ENCODE measurements around the gene LYST.
"Not testable (repeated sequence)": the region's sequence is repeated elsewhere in the genome, so short reads cannot be mapped to it uniquely, and the experiment has no call there.

LYST gene, protein sequence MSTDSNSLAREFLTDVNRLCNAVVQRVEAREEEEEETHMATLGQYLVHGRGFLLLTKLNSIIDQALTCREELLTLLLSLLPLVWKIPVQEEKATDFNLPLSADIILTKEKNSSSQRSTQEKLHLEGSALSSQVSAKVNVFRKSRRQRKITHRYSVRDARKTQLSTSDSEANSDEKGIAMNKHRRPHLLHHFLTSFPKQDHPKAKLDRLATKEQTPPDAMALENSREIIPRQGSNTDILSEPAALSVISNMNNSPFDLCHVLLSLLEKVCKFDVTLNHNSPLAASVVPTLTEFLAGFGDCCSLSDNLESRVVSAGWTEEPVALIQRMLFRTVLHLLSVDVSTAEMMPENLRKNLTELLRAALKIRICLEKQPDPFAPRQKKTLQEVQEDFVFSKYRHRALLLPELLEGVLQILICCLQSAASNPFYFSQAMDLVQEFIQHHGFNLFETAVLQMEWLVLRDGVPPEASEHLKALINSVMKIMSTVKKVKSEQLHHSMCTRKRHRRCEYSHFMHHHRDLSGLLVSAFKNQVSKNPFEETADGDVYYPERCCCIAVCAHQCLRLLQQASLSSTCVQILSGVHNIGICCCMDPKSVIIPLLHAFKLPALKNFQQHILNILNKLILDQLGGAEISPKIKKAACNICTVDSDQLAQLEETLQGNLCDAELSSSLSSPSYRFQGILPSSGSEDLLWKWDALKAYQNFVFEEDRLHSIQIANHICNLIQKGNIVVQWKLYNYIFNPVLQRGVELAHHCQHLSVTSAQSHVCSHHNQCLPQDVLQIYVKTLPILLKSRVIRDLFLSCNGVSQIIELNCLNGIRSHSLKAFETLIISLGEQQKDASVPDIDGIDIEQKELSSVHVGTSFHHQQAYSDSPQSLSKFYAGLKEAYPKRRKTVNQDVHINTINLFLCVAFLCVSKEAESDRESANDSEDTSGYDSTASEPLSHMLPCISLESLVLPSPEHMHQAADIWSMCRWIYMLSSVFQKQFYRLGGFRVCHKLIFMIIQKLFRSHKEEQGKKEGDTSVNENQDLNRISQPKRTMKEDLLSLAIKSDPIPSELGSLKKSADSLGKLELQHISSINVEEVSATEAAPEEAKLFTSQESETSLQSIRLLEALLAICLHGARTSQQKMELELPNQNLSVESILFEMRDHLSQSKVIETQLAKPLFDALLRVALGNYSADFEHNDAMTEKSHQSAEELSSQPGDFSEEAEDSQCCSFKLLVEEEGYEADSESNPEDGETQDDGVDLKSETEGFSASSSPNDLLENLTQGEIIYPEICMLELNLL (N-terminal part only)

GRCh38 chr1:235866205-235866912 is at the start of gene LYST:
Gene LYST (minus strand): TSS chr1:235866906. CDS start chr1:235830417, 36,489 bp downstream.
- peak; percentile 76 to 78 for DNase-seq

- DNase-seq = not testable (repeated sequence)
Observed at GRCh38 chr1:235915489-235915888, 48.8 kb upstream of the LYST start.

- DNase-seq = no peak
Observed at GRCh38 chr1:235913311-235913710, 46.6 kb upstream of the LYST start.

GRCh38 chr1:235911876-235912275 is 45.2 kb upstream of the LYST start:
- no peak for DNase-seq

DNA sequence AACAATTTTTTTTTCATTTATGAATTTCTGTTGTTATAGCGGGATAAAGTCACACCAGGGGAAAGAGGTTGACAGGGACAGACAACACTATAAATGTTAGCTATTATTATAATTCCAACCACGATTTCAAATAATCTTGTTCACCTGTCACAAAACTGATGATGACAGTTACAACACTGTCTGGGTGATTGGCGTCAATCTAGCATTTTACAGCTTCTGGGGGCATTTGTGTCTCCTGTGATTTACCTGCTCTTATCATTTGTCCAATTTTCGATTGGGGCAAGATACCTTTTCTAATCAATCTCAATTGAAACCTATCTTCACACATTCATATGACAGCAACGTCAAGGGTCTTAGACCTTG is 44.6 kb upstream of the LYST start:
- DNase-seq = no peak

- no peak for DNase-seq
Observed at GRCh38 chr1:235910357-235911299, 43.9 kb upstream of the LYST start.

- DNase-seq = no peak
Observed at GRCh38 chr1:235908742-235909520, 42.2 kb upstream of the LYST start.

DNA sequence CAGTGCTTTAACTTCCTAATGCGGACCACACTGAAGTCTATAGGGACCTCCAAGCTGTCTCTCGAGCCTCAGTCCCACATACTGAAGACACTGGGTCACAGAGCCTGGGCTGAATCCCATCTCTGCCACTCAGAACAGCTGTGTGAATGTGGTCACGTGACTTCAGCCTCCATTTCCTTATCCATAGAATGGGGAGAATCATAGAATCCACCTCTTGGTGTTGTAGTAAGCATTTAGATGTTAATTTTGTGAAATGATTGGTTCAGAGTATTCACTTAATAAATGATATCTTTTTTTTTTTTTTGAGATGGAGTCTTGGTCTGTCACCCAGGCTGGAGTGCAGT is 41.2 kb upstream of the LYST start:
- DNase-seq = no peak

- DNase-seq = no peak
Observed at GRCh38 chr1:235907187-235907896, 40.6 kb upstream of the LYST start.

- no peak for DNase-seq
Observed at GRCh38 chr1:235906436-235906835, 39.7 kb upstream of the LYST start.

- not testable (repeated sequence) for DNase-seq
Observed at GRCh38 chr1:235903809-235904208, 37.1 kb upstream of the LYST start.

DNA sequence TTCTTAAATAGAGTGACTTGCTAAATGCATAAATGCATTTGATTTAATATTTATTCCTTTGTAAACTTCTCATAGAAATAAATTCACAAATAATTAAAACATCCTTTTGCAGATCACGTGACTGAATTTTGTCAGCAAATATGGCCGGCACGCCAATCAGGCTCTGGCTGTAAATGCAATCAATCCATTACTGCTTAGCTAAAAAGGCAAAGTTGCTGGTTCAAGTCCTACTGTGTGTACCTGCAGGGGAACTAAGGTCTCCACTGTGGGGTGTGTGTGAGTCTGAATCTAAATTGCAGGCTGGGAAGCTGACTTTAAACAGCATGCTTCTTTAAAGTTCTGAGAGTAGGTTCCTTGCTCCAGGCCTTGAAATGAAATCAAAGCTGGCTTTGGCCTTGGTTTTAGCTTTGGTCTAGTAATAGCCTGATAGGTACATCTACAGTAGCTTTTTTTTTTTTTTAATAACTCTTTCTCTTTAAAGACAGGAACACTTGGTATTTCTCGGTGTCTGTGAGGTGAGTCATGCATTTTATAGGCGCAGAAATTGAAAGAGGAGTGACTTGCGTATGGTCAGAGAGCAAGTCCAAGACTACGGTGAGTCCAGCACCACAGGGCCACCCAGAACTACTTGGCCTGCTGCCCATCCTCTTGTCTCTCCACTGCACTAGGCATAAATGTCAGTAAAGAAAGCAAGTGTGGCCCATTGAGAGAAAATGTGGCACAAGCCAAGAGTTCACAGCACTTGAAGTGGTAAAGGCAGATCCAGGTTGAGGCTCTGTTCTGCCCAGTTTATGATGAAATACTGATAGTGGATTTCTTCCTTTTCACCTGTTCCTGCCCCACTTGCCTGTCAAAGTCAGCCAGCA is 36.2 kb upstream of the LYST start:
- no peak for DNase-seq

- DNase-seq = no peak
Observed at GRCh38 chr1:235901461-235901860, 34.8 kb upstream of the LYST start.

DNA sequence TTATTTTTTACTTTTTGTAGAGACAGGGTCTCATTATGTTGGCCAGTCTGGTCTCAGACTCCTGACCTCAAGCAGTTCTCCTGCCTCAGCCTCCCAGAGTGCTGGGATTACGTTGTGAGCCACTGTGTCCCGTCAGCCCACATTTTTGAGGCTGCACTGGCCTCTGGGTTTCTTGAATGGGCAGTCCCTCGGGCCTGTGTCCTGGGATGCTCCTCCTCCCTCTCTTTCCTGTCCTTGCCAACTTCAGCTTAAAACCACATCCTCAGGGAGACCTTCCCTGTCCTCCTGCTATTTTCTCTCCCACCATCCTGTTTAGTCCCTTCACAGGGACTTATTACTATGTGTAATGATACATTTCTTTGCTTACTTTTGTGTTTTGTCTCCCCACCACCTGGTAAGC is 31.4 kb upstream of the LYST start:
- no peak for DNase-seq

DNA sequence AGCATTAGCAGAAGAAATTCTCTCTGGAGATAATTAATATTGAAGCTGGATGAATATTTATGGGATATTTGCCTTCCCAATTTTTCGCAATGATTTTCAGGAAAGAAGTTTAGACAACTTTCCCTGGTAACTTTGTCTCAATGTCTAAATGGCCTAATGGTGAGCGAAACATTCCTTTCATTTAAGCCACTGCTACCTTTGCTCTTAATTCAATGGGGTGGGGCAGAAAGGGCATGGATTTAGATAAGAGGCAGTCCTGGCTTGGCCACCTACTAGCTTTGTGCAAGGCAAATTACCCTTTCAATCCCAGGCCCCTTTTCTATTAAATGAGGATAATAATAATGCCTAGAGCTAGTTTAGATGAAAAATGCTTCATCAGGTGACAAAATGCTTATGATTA is 27.1 kb upstream of the LYST start:
- DNase-seq = no peak

DNA sequence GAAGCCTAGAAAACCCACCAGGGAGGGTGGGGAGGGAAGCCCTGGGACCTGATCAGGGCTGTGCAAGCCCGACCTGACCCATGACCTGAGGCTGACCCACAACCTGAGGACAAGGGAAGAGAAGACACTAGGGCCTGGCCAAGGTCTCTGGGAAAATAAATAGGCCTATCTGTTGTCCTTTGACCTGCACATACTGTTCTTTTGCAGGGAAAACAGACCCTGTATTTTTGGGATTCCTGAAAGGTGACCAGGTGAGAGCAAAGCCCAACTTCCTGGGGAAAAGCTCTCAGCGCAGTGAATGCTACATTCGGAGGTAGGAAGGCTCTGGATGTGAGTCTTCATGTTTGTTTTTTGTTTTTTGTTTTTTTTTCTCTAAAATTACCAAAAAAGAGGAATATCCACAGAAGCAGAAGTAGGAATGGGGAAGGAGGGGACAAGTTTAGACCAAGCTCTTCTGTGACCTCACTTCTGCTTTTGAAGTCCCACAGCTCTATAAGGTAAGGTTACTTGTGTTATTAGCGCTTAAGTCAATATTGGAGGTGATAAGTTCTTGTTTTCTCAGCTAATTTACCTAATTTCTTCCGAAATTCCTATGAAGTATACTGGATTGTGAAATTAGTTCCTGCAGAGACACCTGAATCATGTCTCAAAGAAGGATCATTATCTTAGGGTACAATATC is 26.2 kb upstream of the LYST start:
- no peak for DNase-seq

- no peak for DNase-seq
Observed at GRCh38 chr1:235892202-235892601, 25.5 kb upstream of the LYST start.

GRCh38 chr1:235888119-235888643 is 21.5 kb upstream of the LYST start:
- peak; percentile 40 to 71 for DNase-seq
